ENCODE results near the gene PYGO2.
"Not testable (repeated sequence)": the region's sequence is repeated elsewhere in the genome, so short reads cannot be mapped to it uniquely, and the experiment has no call there.

PYGO2 gene

DNA sequence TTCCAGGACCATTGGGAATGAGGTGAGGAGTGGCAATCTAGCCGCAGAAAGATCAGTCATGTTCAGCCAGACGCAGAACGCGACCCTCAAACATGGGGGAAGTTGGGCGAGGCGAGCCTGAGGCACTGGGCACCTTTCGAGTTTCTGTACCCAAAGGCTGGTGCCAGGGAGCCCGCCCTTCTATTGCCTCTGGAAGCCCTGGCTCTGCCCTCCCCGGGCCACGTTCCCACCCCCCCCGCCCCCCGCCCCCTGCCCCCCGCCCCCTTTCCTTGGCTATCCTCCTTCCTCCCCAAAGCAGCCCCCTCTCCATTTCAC is 38.8 kb upstream of the PYGO2 start:
- DNase-seq (ENCODE audit: low spot score), result no peak

DNA sequence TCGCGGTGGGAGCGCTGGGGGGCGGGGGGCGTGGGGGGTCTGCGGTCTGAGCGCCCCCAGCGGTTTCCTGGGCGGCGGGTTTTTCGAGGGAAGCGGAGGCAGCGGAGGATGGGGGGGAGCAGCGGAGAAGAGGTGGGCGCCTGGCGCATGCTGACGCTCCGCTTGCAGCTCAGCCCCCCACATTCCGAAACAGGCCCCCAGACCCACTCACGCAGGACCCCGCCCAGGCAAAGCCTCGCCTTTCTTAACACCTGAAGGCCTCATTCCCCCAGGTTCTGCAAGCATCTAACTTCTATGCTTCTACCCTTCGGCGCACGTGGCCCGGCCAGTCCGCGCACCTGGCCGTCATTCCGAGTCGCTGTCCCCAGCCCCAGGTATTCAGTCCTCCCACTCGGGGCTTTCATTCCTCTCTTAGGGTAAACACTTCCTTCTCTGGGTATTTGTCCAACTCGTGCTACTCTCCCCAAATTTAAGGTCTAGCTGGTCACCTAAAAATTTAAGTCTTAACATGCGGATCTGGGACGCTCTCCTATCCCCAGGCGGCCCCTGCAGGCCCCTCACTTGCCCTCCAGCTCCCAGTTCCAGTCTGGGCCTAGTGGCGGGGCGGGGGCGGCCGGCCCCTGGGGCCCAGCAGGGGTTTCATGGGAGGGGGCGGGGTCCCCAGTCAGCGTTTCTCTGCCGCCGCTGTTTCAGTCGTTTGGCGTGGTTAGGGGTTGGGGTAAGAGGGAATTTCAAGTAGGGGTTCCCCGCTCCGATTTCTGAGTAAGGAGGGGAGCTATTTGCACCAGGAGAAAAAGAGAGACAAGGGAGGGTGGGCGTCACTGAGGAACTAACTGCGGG is 38.2 kb upstream of the PYGO2 start:
- peak; percentile 42 for DNase-seq (ENCODE audit: low spot score)

GRCh38 chr1:154998818-154999570 is 37.4 kb upstream of the PYGO2 start:
- peak; percentile 74 for DNase-seq (ENCODE audit: low spot score)

DNA sequence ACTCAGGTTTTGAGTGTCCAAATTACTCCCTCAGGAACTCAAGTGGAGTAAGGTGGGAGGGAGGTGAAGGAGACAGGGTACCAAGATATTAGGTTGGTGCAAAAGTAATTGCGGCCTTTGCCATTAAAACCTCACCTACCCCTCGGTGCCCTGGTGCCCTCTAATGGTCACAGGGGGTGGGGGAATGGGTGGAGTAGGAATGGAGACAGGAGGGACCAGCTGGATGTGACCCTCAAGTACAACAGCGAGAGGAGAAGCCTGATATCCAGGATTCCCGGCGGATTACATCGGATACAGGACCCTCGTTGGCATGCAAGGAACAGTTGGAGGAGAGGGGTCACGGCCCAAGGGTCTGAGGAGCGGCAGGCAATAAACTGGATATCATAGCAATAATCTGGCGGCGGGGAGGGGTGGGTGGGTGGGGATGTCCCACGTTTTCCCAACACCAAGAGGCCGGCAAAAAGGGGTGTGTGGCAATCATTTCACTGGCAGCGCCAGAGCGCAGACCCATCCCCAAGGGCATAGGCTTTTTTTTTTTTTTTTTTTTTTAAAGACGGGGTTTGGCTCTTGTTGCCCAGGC is 36.7 kb upstream of the PYGO2 start:
- no peak for DNase-seq (ENCODE audit: low spot score)

GRCh38 chr1:154996966-154997701 is 35.6 kb upstream of the PYGO2 start:
- no peak for DNase-seq (ENCODE audit: low spot score)

GRCh38 chr1:154995301-154995983 is 33.9 kb upstream of the PYGO2 start:
- DNase-seq (ENCODE audit: low spot score), result not testable (repeated sequence)

DNA sequence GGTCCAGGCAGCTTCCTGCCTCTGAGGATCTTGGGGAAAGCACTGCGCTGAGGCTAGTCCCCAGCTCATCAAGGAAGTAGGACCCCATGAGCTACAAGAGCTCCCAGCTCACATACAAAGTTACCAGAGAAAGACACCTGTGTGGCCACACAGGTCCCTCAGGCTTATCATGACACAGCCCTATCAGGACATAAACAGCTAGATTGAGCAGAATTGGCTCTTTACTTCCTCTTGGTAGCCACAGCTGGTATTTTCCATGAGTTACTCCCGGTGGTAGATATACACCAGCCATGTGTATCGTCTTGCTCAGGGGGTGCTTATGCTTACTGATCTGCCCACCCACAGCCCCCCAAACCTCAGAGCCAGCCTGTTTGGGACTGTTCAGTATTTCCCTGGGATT is 33.0 kb upstream of the PYGO2 start:
- DNase-seq (ENCODE audit: low spot score), result no peak

DNA sequence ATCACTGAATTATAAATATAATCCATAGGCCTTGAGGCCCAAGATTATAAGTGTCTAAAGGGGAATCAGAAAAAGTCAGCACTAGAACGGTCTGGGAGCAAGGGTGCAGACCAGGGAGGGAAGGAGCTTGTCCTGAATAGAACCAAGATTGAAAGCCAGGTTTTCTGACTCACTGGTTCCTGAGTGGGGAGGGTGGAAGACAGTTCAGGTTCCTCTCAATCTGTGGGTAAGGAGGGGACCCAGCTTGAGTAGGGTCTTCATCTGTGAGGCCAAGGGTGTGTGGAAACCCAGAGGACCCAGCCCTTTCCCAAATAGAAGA is 32.6 kb upstream of the PYGO2 start:
- no peak for DNase-seq (ENCODE audit: low spot score)

- no peak for DNase-seq (ENCODE audit: low spot score)
These were observed 32.1 kb upstream of the PYGO2 start, which contains the start of gene LENEP for GRCh38 chr1:154993572-154994268. TSS of gene LENEP (plus strand) at chr1:154993586. CDS start at chr1:154993608, 22 bp downstream.

DNA sequence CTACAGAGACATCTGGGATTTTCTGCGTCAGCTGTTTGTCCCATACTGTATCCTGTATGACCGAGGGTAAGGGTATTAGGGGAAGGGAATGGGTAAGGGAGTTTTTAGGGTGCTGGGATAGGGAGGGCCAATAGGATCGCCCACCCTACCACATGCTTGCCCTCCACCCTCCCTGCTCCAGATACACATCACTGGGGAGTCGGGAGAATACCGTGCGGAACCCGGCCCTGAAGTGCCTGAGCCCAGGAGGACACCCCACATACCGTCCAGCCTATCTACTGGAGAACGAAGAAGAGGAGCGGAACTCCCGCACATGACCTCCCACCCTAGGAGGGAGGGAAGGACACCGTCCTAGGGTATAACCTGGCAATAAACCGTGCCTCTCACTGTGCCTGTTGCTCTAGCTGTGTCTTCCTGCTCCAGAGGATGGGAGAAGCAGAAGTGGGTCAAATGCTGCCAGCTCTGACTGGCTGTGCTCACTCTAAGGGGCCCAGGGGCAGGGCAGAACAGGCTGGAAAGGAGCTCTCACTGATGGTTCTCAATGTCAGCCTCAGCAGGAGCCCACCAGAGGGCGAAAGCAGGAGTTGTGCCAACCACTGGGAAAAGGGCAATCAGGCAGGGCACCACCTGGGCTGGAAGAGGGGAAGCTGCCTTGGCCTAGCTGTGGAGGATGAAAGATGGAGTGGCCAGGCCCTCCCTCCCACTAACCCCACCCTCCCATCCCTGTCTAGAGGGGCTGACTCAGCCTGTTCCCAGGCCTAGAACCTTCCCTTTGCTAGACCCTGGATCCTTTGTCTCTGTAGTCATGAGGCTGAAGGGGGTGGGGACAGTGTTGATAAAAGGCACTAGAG is 31.4 kb upstream of the PYGO2 start:
- no peak for DNase-seq (ENCODE audit: low spot score)

- DNase-seq (ENCODE audit: low spot score), result no peak
These were observed 28.7 kb upstream of the PYGO2 start for GRCh38 chr1:154990276-154990675.

- DNase-seq (ENCODE audit: low spot score), result no peak
These were observed 27.7 kb upstream of the PYGO2 start for GRCh38 chr1:154989195-154989860.

- no peak for DNase-seq (ENCODE audit: low spot score)
These were observed 26.7 kb upstream of the PYGO2 start for GRCh38 chr1:154988058-154988954.

DNA sequence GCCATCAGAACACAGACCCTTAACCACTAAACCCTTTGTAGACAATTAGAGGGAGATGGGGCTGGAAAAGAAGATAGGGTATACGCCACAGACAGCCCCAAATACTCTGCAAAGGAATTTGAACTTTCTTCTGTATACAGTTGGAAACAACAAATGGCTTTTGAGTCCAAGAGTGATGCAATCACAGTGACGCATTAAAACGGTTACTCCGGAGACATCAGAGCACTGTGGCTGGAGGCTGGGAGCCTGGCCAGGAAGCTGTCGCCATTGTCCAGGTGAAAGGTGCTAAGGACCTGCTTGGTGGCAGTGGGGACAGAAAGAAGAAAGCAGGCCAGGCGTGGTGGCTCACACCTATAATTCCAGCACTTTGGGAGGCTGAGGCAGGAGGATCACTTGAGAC is 25.7 kb upstream of the PYGO2 start:
- DNase-seq (ENCODE audit: low spot score), result no peak

GRCh38 chr1:154986736-154987135 is 25.2 kb upstream of the PYGO2 start:
- not testable (repeated sequence) for DNase-seq (ENCODE audit: low spot score)

DNA sequence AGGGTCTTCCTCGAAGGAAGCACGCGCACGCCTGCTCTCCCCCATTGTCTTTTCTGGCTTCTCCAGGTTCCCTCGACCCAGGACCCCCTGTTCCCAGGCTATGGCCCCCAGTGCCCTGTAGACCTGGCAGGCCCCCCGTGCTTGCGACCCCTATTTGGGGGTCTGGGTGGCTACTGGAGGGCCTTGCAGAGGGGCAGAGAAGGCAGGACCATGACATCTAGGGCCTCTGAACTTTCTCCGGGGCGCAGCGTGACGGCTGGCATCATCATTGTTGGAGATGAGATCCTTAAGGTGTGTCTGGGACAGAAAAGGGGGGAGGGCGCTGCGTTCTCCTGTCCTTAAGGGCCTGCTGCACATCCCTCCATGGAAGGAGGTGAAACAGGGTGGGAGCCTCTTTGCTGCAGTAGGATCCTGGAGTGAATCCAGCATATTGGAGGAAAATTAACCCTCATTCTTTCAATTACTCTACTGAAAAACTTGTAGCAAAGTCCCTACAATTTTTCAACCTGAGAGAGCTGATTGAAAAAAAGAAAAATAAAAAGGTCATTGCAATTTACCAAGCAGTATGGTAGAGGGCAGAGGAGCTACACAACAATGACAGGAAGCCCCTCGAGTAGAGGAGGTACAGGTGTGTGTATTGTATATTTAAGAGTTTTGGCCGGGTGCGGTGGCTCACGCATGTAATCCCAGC is 22.3 kb upstream of the PYGO2 start:
- DNase-seq (ENCODE audit: low spot score), result no peak

GRCh38 chr1:154982897-154983648 is 21.5 kb upstream of the PYGO2 start, which contains the start of gene FLAD1:
TSS of gene FLAD1 (plus strand) at chr1:154983344. CDS start at chr1:154983695, 351 bp downstream.
- peak; percentile 99 for DNase-seq (ENCODE audit: low spot score)
